Heart left ventricle (tissue), 13 donors: ENCODE data around the gene PKIB.

Experiments used
- POLR2A ChIP-seq, 2 donors: fragments of 450-650 bp; IDR thresholded peaks; one replicate each; pipeline ENCODE4 v1.6.1; 2017; ENCODE audit warnings: antibody characterized with exemption in 2 of 2, mild to moderate bottlenecking in 2 of 2, moderate library complexity in 2 of 2
- TF ChIP-seq, protein P1 (sequence below), 12 donors: fragments of 200-600 bp; sonication (generic) in 4 of 12; IDR thresholded peaks; one replicate each; pipeline versions ENCODE4 v1.5.0 to v1.8.0; 2018 to 2022; ENCODE audit warnings: antibody characterized with exemption in 12 of 12, mild to moderate bottlenecking in 5 of 12
- donor health status: ischemic (EF 13 %, LVEDD 7.1; RV severe dilation, severe dysfunction).
- donor health status: DM: no; HTN: yes; CAD: no.
- donor health status: DM: no; HTN: no; CAD: no.
- donor health status: ischemic (EF 25% LVEDD 6.9; RV normal size, moderate dysfunction).
- donor health status: ischemic (EF 25% LVEDD 5.7; RV mildly dilated, moderate dysfunction).
- donor health status: ischemic (EF 35%, LVEDD 5.7; RV mildly dilated, moderate dysfunction).
- donor health status: nonischemic (EF 11% LVEDD 7.7; RV severe dilation, severe dysfunction).
- donor health status: DM: yes; HTN: yes; CAD: no.
- donor health status: PGD.
- donor health status: ischemic (EF 29% LVEDD 5.4; RV normal size, mild dysfunction).
- donor health status: nonischemic (EF 23%, LVEDD 6.1; RV moderate dilation, normal function).

- TF ChIP-seq, protein P1, sequence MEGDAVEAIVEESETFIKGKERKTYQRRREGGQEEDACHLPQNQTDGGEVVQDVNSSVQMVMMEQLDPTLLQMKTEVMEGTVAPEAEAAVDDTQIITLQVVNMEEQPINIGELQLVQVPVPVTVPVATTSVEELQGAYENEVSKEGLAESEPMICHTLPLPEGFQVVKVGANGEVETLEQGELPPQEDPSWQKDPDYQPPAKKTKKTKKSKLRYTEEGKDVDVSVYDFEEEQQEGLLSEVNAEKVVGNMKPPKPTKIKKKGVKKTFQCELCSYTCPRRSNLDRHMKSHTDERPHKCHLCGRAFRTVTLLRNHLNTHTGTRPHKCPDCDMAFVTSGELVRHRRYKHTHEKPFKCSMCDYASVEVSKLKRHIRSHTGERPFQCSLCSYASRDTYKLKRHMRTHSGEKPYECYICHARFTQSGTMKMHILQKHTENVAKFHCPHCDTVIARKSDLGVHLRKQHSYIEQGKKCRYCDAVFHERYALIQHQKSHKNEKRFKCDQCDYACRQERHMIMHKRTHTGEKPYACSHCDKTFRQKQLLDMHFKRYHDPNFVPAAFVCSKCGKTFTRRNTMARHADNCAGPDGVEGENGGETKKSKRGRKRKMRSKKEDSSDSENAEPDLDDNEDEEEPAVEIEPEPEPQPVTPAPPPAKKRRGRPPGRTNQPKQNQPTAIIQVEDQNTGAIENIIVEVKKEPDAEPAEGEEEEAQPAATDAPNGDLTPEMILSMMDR (IDR thresholded peaks at IDR 0.05) = no peak
- no peak for TF ChIP-seq POLR2A (IDR thresholded peaks at IDR 0.05)
Observed at GRCh38 chr6:122660296-122660695, 50.1 kb downstream of the PKIB start.
